GM19397 (cell line): ENCODE results near the gene SF3B3.
"Not testable (repeated sequence)": the region's sequence is repeated elsewhere in the genome, so short reads cannot be mapped to it uniquely, and the experiment has no call there.

ENCODE experiments used
- ATAC-seq: cut with Tn5 transposase; IDR thresholded peaks from one replicate; pipeline ENCODE4 v1.9.1; 2021; ENCODE audit warnings: mild to moderate bottlenecking, moderate library complexity; ENCODE audit not compliant: unreplicated experiment

The SF3B3 gene

DNA sequence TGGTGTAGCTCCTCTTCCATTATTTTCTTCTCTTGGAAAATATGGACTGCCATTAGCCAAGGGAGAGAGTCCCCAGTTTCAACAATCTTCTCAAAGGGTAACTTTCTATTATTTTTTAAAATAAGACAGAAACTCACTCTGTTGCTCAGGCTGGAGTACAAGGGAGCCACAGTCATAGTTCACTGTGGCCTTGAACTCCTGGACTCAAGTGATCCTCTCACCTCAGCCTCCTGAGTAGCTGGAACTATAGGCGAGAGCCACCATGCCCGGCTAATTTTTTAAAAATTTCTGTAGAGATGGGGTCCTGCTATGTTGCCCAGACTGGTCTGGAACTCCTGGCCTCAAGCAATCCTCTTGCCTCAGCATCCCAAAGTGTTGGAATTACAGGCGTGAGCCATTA is 13.4 kb upstream of the SF3B3 start:
- no peak for ATAC-seq

DNA sequence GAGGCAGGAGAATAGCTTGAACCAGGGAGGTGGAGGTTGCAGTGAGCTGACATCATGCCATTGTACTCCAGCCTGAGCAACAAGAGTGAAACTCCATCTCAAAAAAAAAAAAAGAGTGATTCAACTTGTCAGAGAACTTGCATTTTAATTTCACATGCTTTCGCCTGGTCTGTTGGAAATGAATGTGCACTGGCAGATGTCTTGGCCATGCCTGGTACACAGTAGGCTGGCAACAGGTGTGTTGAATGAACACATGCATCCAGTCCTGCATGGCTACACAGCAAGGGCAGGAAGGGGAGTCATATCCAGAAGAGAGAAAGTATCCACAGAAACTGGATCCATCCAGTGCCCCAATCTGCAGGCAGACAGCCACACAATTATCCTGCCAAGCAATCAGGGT is 11.8 kb upstream of the SF3B3 start:
- no peak for ATAC-seq

DNA sequence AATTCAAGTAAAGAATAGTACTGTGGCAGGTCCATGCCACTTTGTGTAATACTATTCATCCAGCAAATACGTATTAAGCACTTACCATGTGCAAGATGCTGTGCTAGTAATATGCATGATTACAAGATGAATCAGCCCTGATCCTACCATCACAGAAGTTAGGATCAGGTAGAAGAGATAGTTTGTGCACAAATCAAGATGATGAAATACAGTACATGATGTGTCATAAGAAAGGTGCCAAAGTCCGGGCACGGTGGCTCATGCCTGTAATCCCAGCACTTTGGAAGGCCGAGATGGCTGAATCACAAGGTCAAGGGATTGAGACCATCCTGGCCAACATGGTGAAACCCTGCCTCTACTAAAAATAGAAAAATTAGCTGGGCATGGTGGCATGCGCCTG is 11.2 kb upstream of the SF3B3 start:
- no peak for ATAC-seq

DNA sequence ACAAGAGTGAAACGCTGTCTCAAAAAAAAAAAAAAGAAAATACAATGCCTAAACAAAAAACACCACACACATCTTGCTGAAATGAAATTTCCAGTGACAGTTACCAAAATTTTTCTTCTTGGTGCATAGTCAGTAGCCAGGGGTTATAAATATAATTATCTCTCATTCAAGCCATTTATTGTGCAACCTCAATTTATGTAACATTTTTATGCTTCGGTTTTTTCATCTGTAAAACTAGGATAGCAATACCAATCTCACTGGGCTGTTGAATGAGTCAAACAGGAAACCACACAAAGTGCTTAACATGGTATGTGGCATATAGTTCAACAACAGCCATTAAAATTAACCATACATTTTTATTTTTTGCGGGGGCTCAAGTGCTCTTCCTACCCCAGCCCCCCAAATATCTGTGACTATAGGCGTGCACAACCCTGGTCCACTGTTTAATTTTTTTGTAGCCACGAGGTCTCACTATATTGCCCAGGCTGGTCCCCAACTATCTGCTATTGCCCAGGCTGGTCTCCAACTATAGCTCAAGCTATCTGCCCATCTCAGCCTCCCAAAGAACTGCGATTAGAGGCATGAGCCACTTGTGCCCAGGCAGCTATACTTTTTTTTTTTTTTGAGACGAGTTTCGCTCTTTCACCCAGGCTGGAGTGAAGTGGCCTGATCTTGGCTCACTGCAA is 2.9 kb upstream of the SF3B3 start:
- no peak for ATAC-seq

DNA sequence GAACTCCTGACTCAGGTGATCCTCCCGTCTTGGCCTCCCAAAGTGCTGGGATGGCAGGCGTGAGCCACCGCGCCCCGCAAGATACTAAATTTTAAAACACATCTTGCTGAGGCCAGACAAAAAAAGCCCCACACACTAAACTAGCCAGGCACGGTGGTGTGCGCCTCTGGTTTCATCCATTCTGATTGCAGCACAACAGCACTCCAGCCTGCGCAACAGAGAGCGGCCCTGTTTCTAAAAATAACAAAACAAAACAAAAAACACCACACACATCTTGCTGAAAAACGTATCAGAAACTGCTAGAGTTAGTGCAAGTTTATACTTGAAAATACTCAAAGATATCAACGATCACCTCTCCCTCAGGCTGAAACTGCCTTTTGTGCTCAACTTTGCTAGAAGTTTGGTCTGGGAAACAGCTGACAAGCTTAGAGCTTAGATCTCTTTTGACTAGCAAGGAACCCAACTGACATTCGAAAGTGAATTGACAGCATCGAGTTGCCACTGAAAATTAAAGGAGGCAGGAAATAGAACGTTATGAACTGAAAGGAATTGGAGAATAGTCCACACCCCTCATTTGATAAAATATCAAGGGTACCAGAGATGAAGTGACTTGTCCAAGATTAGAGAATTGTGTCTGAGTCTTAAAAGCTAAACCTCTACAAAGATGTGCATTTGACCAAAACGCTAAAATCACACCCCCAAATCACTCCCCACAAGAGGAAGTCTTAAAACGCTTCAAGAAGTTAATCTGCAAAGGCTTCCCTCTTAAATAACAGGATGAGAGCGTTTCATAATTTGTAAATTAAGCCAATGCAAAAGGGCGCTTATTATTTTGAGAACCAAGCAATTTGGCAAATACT is 1.2 kb upstream of the SF3B3 start:
- no peak for ATAC-seq

DNA sequence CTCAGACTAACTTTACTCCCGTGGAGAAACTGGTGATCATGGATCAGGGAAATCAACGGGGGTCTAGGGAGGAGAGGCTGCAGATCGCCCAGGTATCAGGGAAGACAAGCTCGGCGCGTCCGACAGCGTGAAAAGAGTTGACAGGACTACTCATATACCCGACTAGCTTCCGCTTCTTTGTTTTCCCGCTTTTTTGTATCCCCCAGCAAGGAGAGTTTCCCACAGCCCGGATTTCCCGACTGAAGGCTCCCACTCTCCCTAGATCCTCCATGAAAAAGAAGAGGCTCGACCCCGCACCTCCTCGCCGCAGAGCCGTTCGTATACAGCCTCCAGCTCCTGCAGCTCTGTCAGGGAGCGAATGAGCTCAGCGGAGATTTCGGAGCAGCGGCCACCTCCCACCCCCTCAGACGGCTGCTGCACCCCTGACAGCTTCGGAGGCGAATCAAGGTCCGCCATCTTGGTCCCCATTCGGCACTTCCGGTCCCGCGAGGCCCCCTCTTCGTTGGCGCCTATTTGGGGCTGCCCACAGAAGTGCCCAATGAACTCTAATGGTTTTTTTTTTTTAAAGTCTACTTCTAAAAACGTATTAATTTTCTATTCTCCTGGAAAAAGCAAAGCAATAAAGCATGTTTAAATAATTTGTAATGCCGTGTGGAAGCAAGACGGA is 407 bp upstream of the SF3B3 start, which contains the start of gene COG4:
TSS of gene COG4 (minus strand) at position 479 of the 667 bp plus-strand sequence. CDS start at position 468, 11 bp downstream.
- peak; percentile 66 for ATAC-seq

DNA sequence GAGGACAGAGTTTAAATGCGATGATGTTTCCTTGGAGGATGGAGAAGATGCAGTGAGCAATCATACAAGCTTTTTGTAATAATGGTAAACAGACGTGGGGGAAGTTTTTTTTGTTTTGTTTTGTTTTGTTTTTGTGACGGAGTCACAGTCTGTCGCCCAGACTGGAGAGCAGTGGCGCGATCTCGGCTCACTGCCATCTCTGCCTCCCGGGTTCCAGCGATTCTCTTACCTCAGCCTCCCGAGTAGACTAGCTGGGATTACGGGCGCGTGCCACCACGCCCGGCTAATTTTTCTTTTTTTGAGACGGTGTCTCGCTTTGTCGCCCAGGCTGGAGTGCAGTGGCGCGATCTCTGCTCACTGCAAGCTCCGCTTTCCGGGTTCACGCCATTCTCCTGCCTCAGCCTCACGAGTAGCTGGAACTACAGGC is 796 bp downstream of the SF3B3 start:
- not testable (repeated sequence) for ATAC-seq

DNA sequence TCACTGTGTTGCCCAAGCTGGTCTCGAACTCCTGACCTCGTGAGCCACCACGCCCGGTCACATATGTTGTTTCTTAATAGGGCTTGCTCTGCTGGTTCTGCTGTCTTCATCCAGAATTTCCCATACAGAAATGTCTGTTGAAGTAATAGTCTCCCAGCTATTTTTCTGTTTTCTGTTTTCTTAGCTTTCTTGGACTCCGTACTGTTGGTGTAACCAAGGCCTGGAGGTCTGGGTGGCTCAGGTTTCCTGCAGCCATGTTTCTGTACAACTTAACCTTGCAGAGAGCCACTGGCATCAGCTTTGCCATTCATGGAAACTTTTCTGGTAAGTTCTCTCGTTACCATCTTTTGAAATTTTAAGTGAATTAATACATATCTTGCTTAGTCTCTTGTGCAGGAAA is 2.8 kb downstream of the SF3B3 start:
- no peak for ATAC-seq

DNA sequence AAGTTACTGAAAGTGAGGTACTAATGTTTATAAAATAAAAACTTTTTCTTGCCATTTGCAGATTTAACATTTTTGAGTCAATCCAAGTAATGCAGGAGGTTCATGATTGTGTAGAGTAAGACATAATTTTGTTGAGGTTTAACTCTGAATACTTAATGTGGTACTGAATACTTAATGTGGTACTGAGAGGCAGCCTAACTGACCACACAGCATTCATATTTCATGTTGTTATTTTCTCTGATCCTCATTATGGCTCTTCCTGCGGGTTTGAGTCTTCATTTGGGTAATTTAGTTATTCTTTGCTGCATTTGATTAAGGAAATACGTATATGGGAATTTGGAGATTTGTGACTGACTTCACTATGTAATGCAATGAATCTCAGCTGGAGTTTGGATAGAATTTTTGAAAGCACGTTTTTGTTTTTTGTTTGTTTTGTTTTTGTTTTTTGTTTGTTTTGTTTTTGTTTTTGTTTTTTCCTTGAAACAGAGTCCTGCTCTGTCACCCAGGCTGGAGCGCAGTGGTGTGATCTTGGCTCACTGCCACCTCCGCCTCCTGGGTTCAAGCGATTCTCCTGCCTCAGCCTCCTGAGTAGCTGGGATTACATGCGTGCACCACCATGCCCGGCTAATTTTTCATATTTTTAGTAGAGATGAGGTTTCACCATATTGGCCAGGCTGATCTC is 3.8 kb downstream of the SF3B3 start:
- ATAC-seq, result no peak

DNA sequence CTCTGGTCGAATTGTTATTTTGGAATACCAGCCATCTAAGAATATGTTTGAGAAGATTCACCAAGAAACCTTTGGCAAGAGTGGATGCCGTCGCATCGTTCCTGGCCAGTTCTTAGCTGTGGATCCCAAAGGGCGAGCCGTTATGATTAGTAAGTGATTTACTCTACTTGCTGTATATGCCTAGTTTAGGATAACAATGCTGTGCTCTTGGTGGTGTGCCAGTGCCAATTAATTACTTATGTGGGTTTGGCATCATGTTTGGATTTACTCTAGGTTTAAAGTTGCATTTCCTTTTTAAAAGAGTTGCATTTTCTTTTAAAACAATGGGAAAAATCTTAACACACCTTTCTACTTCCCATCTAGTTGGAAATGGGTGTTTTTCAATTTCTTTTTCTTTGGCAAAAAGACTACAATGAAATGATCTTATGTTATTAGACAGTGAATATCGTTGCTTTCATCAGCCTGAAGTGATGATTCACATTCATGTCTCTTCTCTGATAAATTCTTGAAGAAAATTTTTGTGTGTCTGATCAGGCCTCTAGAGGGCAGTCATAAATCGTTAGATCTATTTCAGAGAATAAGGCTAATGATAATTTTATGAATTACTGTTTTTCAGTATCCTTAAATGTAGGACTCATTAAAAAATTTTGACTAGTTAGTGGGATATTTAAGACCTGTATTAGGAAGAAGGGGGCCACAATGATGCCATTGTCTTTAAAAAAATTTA is 5.6 kb downstream of the SF3B3 start:
- ATAC-seq, result no peak

DNA sequence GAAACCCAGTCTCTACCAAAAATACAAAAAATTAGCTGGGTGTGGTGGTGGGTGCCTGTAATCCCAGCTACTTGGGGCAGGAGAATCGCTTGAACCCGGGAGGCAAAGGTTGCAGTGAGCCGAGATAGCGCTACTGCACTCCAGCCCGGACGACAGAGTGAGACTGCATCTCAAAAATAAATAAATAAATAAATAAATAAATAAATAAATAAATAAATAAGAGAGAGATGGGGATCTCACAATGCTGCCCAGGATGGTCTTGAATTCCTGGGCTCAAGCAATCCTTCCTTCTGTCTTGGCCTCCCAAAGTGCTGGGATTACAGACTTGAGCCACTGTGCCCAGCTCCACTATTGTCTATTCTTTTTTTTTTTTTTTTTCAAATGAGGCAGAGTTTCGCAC is 6.3 kb downstream of the SF3B3 start:
- not testable (repeated sequence) for ATAC-seq

DNA sequence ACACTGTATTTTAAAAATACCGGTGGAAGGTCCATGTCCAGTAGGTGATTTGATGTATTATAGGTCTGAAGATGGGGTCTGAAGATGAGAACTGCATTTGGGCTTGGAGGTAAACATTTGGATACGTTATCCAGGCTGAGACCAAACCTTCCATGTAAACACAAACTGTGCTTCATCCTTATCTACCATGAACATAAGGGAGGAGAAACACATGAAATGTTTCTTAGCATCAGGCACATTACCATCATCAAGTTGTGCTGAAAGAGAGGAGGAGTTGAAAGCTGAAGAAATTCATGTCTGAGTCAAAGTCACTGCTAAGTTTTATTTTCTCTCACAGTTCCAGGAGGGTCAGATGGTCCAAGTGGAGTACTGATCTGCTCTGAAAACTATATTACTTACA is 11.4 kb downstream of the SF3B3 start:
- no peak for ATAC-seq

DNA sequence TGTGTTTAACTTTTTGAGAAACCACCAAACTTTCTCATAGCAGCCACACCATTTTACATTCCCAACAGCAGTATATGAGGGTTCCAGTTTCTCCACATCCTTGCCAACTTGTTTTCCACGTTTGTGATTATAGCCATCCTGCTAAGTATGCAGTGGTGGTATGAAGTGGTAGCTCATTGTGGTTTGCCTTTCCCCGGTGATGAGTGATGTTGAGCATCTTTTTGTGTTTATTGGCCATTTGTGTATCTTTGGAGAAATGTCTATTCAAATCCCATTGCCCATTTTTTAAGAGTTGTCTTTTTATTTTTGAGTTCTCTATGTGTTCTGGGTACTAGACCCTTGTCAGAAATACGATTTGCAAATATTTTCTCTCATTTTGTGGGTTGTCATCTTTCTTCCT is 17.4 kb downstream of the SF3B3 start:
- no peak for ATAC-seq

DNA sequence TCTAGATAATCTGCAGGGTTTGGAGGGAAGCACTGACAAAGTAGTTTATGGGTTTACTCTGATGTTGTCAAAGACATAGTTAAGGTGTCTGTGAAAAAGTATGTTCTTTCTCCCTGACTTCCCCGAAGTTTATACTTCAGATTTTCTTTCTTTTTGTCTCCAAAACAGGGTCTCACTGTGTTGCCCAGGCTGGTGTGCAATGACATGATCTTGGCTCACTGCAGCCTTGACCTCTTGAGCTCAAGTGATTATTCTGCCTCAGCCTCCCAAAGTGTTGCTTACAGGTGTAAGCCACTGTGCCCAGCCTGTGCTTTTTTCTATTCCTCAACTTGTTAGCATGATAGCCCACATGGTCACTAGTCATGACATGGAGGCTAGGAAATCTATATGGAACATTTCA is 20.9 kb downstream of the SF3B3 start:
- ATAC-seq, result no peak

DNA sequence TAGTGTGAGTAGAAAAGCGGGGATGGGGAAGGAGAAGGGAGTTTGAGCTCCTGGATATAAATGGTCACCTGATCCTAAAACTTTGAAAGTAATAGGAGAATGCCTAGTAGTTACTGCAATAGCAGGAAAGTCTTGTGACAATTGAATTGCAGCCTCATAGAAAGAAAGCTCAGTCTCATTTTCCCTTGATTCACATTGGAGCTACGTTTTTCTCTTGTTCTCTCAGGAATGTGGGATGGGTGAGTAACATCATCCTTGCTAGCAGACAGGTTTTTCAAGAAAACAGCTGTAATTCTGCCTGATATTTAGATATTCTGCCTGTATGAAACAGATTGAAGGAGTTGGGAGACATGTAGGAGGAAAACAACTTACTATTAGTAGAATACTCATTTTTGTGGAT is 25.3 kb downstream of the SF3B3 start:
- no peak for ATAC-seq

DNA sequence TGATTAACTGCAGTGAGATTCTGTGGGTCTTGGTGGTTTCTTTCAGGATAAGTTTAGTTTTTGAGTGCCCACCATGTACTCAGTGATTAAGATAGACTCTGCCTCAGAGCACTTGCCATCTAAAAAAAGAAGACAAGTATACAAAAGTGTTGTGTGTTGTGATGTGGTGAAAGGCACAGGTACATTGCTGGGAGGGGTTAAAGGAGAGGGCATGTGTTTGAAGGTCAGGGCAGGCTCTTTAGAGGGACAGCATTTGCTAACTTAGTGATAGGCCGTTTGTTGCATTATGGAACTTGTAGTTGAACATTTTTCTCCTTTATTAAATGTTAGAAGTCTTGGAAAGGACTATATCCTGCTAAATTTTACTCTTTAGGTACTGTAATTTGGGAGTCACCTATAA is 26.5 kb downstream of the SF3B3 start:
- no peak for ATAC-seq

DNA sequence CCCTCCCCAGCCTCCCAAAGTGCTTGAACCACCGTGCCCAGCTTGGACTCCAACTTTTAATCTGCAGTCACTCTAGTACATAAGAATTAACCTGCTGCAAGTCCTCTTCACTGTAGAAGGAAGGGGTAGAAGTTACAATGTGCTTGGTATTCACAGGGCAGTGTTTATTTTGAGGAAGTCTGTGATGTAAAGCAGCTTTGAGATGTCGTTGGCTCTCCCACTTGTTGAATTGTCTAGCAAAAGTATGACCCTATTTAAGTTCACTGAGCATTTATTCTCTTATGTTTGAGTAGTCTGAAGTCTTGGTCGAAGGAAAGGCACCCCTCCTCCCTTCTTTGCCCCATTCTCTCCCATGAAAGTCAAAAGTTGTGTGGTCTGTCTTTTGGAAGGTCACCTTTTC is 28.2 kb downstream of the SF3B3 start:
- ATAC-seq, result no peak

DNA sequence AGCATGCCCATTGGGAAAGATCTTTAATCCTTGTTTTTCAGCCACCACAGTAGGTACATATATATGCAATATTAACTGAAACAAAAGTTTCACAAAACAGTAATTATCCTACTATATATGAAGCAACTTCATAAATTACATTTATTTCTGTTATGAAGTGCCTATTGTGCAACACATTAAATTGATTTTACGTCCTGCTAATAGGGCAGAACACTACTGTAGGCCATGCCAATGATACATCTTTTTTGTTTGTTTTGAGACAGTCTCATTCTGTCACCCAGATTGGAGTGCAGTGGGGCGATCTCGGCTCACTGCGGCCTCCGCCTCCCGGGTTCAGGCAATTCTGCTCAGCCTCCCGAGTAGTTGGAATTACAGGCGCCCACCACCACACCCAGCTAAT is 29.1 kb downstream of the SF3B3 start:
- ATAC-seq, result no peak

DNA sequence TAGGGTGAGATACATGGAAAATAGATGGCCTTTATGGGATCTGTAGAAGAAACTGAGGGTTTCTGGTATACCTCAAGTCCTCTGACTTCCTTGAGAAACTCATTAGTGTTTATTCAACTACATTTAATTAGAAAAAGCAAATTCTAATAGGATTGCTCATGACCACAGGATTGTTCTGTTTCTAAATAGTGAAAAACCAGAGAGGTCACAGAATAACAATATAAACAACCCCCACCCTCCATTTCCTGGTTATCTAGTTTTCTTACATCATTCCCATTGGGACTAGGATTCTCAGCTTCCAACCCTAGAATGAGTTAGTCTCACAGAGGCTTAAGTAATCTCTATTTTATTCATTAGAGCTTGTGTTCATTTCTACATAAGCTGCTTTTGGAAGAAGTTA is 30.0 kb downstream of the SF3B3 start:
- no peak for ATAC-seq

DNA sequence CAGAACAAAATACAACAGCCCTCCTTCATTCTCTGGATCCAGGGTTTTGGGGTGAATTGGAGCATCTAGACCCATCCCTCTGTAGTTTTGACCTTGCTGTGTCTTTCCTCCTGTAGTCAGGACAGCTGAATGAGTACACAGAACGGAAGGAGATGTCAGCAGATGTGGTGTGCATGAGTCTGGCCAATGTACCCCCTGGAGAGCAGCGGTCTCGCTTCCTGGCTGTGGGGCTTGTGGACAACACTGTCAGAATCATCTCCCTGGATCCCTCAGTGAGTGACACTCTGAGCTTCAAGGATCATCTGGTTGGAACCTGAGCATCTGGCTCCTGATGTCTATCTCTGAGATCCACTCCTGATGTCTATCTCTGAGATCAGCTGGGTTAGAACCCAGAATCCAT is 32.4 kb downstream of the SF3B3 start:
- ATAC-seq, result no peak

DNA sequence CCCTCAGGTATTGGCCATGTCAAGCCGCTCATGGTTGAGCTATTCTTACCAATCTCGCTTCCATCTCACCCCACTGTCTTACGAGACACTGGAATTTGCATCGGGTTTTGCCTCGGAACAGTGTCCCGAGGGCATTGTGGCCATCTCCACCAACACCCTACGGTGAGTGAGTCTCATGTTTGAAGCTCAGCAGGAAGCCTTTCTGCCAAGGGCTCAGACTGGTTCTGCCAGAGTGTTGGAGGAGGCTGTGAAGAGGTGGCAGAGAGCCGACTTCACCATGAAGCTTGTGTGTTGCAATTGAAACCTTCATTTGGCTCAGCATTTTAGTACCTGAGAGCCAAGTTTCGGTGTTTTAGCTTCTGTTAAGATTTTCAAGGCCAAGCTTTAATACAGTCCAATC is 38.0 kb downstream of the SF3B3 start:
- no peak for ATAC-seq
